Umbilical cord (tissue), 2 donors: ENCODE results near the gene GPR82. TPM values are rescaled to one million over a fixed set of nuclear protein-coding genes. Genes with fewer than 3 reads are reported as not detected.
"Not testable (repeated sequence)": the region's sequence is repeated elsewhere in the genome, so short reads cannot be mapped to it uniquely, and the experiment has no call there.

Experiments
- DNase-seq: peaks from one replicate; pipeline ENCODE4 v3.0.0-alpha.2; 2015; ENCODE audit warnings: low spot score
- total RNA-seq: library from RNA; depleted of rRNA; stranded (reverse); fragments of >200 nt; gene quantifications from one replicate; pipeline ENCODE4 v1.2.3, GENCODE V29; 2014; ENCODE audit warnings: low replicate concordance; ENCODE audit not compliant: insufficient read depth

GPR82 gene
- 0.72 TPM for total RNA-seq

- DNase-seq: no peak
Observed at GRCh38 chrX:41723826-41724225, at the start of gene GPR82. GPR82 (plus strand) TSS chrX:41724181; CDS start chrX:41727027, 2,846 bp downstream.

- DNase-seq: not testable (repeated sequence)
Observed at GRCh38 chrX:41676361-41676760, 47.6 kb upstream of the GPR82 start.

- DNase-seq: no peak
Observed at GRCh38 chrX:41677183-41678060, 46.6 kb upstream of the GPR82 start.

- DNase-seq: peak; percentile 12
Observed at GRCh38 chrX:41684138-41684537, 39.8 kb upstream of the GPR82 start.

- no peak for DNase-seq
Observed at GRCh38 chrX:41684940-41685339, 39.0 kb upstream of the GPR82 start.

GRCh38 chrX:41686788-41687187 is 37.2 kb upstream of the GPR82 start:
- DNase-seq: no peak

- no peak for DNase-seq
Observed at GRCh38 chrX:41688156-41688555, 35.8 kb upstream of the GPR82 start.

GRCh38 chrX:41688835-41689234 is 35.1 kb upstream of the GPR82 start, which contains the start of gene GPR34:
GPR34 (plus strand) TSS chrX:41688973; CDS start chrX:41695634, 6,661 bp downstream.
- DNase-seq: no peak

GRCh38 chrX:41689711-41690110 is 34.3 kb upstream of the GPR82 start:
- DNase-seq: no peak

- DNase-seq: peak; percentile 56
Observed at GRCh38 chrX:41692162-41692749, 31.7 kb upstream of the GPR82 start.

- DNase-seq: no peak
Observed at GRCh38 chrX:41693024-41693423, 31.0 kb upstream of the GPR82 start.

- DNase-seq: no peak
Observed at GRCh38 chrX:41695426-41695825, 28.6 kb upstream of the GPR82 start.

- no peak for DNase-seq
Observed at GRCh38 chrX:41703574-41704029, 20.4 kb upstream of the GPR82 start.

- DNase-seq: no peak
Observed at GRCh38 chrX:41705042-41705441, 18.9 kb upstream of the GPR82 start.

- DNase-seq: no peak
Observed at GRCh38 chrX:41705680-41706374, 18.2 kb upstream of the GPR82 start.

GRCh38 chrX:41707218-41707617 is 16.8 kb upstream of the GPR82 start:
- DNase-seq: no peak

GRCh38 chrX:41708486-41708885 is 15.5 kb upstream of the GPR82 start:
- DNase-seq: no peak

GRCh38 chrX:41711021-41711667 is 12.8 kb upstream of the GPR82 start:
- DNase-seq: no peak

- DNase-seq: no peak
Observed at GRCh38 chrX:41716222-41716621, 7.8 kb upstream of the GPR82 start.

- no peak for DNase-seq
Observed at GRCh38 chrX:41716767-41717473, 7.1 kb upstream of the GPR82 start.
